ENCODE data around the gene SRI. TPM values are rescaled to one million over a fixed set of nuclear protein-coding genes. Genes with fewer than 3 reads are reported as not detected.

The SRI gene
- total RNA-seq, 1 donor from 2014 or later, result 140 TPM

GRCh38 chr7:88216276-88216675, 3.6 kb downstream of the SRI start:
- Histone ChIP-seq H3K27me3 (ENCODE audit: low read depth) (no peaks in the 10 kb centered on the region), H3K36me3 (peaks cover 60% of the 10 kb centered on the region), H3K4me1 (peaks cover 21% of the 10 kb centered on the region), H3K4me3 (no peak overlapping the region), H3K27ac (no peak overlapping the region), H3K9me3 (no peaks in the 10 kb centered on the region)
- ATAC-seq, result no peak
- no peak for DNase-seq
- intact Hi-C loops (cut with DNase I), result no loop called here
- TF ChIP-seq, protein P1, sequence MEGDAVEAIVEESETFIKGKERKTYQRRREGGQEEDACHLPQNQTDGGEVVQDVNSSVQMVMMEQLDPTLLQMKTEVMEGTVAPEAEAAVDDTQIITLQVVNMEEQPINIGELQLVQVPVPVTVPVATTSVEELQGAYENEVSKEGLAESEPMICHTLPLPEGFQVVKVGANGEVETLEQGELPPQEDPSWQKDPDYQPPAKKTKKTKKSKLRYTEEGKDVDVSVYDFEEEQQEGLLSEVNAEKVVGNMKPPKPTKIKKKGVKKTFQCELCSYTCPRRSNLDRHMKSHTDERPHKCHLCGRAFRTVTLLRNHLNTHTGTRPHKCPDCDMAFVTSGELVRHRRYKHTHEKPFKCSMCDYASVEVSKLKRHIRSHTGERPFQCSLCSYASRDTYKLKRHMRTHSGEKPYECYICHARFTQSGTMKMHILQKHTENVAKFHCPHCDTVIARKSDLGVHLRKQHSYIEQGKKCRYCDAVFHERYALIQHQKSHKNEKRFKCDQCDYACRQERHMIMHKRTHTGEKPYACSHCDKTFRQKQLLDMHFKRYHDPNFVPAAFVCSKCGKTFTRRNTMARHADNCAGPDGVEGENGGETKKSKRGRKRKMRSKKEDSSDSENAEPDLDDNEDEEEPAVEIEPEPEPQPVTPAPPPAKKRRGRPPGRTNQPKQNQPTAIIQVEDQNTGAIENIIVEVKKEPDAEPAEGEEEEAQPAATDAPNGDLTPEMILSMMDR (IDR thresholded peaks at IDR 0.05), result no peak

- TF ChIP-seq, protein P1 (IDR thresholded peaks at IDR 0.05), result no peak
- ATAC-seq (no peak), DNase-seq (no peak)
- Histone ChIP-seq H3K4me3 (no peak overlapping the region), H3K9me3 (no peaks in the 10 kb centered on the region), H3K27me3 (ENCODE audit: low read depth) (no peaks in the 10 kb centered on the region), H3K36me3 (peaks cover 70% of the 10 kb centered on the region), H3K4me1 (peaks cover 14% of the 10 kb centered on the region), H3K27ac (no peak overlapping the region)
- intact Hi-C loops (cut with DNase I), result no loop called here
These were observed 4.5 kb downstream of the SRI start for GRCh38 chr7:88215295-88215694.

GRCh38 chr7:88214456-88214855, 5.4 kb downstream of the SRI start:
- intact Hi-C loops (cut with DNase I), result no loop called here

GRCh38 chr7:88212918-88213317, 6.9 kb downstream of the SRI start:
- TF ChIP-seq, protein P1 (IDR thresholded peaks at IDR 0.05), result no peak
- no peaks in the 10 kb centered on the region for H3K9me3 ChIP-seq
- ATAC-seq (no peak), DNase-seq (no peak)
- intact Hi-C loops (cut with DNase I), result no loop called here
- H3K4me3 ChIP-seq, result no peak overlapping the region
- no peaks in the 10 kb centered on the region for H3K27me3 ChIP-seq (ENCODE audit: low read depth)
- H3K36me3 ChIP-seq, result peaks cover 94% of the 10 kb centered on the region
- H3K27ac ChIP-seq, result no peak overlapping the region
- H3K4me1 ChIP-seq, result peaks cover 7% of the 10 kb centered on the region

More at GRCh38 chr7:88214456-88214855, 5.4 kb downstream of the SRI start:
- TF ChIP-seq, protein P1 (IDR thresholded peaks at IDR 0.05), result no peak
- Histone ChIP-seq H3K27ac (no peak overlapping the region), H3K36me3 (peaks cover 79% of the 10 kb centered on the region), H3K27me3 (ENCODE audit: low read depth) (no peaks in the 10 kb centered on the region), H3K4me3 (no peak overlapping the region), H3K4me1 (peaks cover 14% of the 10 kb centered on the region), H3K9me3 (no peaks in the 10 kb centered on the region)
- DNase-seq (no peak), ATAC-seq (no peak)

GRCh38 chr7:88208521-88208920, 11.3 kb downstream of the SRI start:
- Histone ChIP-seq H3K4me3 (no peak overlapping the region), H3K27ac (no peak overlapping the region), H3K27me3 (ENCODE audit: low read depth) (no peaks in the 10 kb centered on the region), H3K9me3 (no peaks in the 10 kb centered on the region), H3K4me1 (no peaks in the 10 kb centered on the region), H3K36me3 (peaks cover 98% of the 10 kb centered on the region)
- intact Hi-C loops (cut with DNase I), result no loop called here
- TF ChIP-seq, protein P1 (IDR thresholded peaks at IDR 0.05), result no peak
- ATAC-seq (no peak), DNase-seq (no peak)

DNA sequence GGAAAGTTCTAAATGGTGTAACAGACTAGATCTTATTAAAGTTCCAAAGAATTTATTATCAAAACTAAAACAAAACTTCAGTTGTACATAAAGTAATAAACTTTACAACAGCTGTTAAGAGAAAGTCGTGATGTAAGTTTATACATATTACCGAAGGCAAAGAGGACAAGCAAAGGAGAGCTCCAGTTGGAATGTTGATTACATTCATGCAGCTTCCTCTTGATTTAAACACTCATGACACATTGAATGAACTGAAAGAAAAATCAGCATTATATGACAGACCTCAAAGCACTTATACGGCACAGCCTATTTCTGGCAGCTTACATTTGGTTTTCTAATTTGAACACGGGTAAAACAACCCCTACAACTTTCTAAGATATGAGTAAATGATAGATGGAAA, 13.6 kb downstream of the SRI start:
- DNase-seq, result no peak
- Histone ChIP-seq H3K4me1 (no peaks in the 10 kb centered on the region), H3K4me3 (no peak overlapping the region), H3K9me3 (no peaks in the 10 kb centered on the region), H3K27ac (no peak overlapping the region), H3K27me3 (ENCODE audit: low read depth) (no peaks in the 10 kb centered on the region), H3K36me3 (peaks cover 99% of the 10 kb centered on the region)
- no peak for ATAC-seq
- intact Hi-C loops (cut with DNase I), result no loop called here
- TF ChIP-seq, protein P1 (IDR thresholded peaks at IDR 0.05), result no peak

All from lower lobe of right lung (tissue), 2 donors.